Activated naive CD8-positive, alpha-beta T cell treated with anti-CD3 and anti-CD28 coated beads, Interleukin-2, amount 50 U/mL, for 24 hours (primary cell): Measurements from ENCODE around the gene AK8.

ENCODE experiments used
- ATAC-seq: fragments of 150-1000 bp; cut with Tn5 transposase; one replicate; pipeline ENCODE4 v1.10.0; 2021
- DNase-seq: peaks from one replicate; pipeline ENCODE4 v3.0.0; 2021
- H3K27ac Mint-ChIP-seq: one replicate; pipeline ENCODE4 v1.8.0; 2021; ENCODE audit warnings: mild to moderate bottlenecking, mixed read lengths
- H3K27me3 Mint-ChIP-seq: one replicate; pipeline ENCODE4 v1.8.0; 2021; ENCODE audit warnings: mixed read lengths
- H3K36me3 Mint-ChIP-seq: one replicate; pipeline ENCODE4 v1.8.0; 2021; ENCODE audit warnings: low read depth, mixed read lengths
- H3K4me1 Mint-ChIP-seq: one replicate; pipeline ENCODE4 v1.8.0; 2021; ENCODE audit warnings: mixed read lengths
- H3K4me3 Mint-ChIP-seq: one replicate; pipeline ENCODE4 v1.8.0; 2021; ENCODE audit warnings: mild to moderate bottlenecking, moderate library complexity, mixed read lengths
- H3K9me3 Mint-ChIP-seq: one replicate; pipeline ENCODE4 v1.8.0; 2021; ENCODE audit warnings: mixed read lengths

The AK8 gene

GRCh38 chr9:132813115-132813771 lies 64.8 kb downstream of the AK8 start:
- DNase-seq (no peak), ATAC-seq (no peak)
- H3K4me1 Mint-ChIP-seq: no peaks in the 10 kb centered on the region
- peaks cover 22% of the 10 kb centered on the region for H3K27me3 Mint-ChIP-seq
- no peaks in the 10 kb centered on the region for H3K36me3 Mint-ChIP-seq
- no peak overlapping the region for H3K4me3 Mint-ChIP-seq
- H3K27ac Mint-ChIP-seq: no peak overlapping the region
- H3K9me3 Mint-ChIP-seq: no peaks in the 10 kb centered on the region

- H3K36me3 Mint-ChIP-seq: no peaks in the 10 kb centered on the region
- H3K4me3 Mint-ChIP-seq: no peak overlapping the region
- no peaks in the 10 kb centered on the region for H3K9me3 Mint-ChIP-seq
- H3K27me3 Mint-ChIP-seq: peaks cover 21% of the 10 kb centered on the region
- no peak overlapping the region for H3K27ac Mint-ChIP-seq
- DNase-seq (no peak), ATAC-seq (no peak)
- no peaks in the 10 kb centered on the region for H3K4me1 Mint-ChIP-seq
Measured at GRCh38 chr9:132811985-132812384, 66.1 kb downstream of the AK8 start.

- no peak for ATAC-seq
- Mint-ChIP-seq H3K36me3 (no peaks in the 10 kb centered on the region), H3K27me3 (peaks cover 22% of the 10 kb centered on the region), H3K27ac (no peak overlapping the region), H3K9me3 (no peaks in the 10 kb centered on the region), H3K4me3 (no peak overlapping the region), H3K4me1 (no peaks in the 10 kb centered on the region)
- no peak for DNase-seq
Measured at GRCh38 chr9:132810314-132810713, 67.8 kb downstream of the AK8 start.

- no peaks in the 10 kb centered on the region for H3K9me3 Mint-ChIP-seq
Measured at GRCh38 chr9:132809677-132810271, 68.3 kb downstream of the AK8 start.

GRCh38 chr9:132808645-132809044 lies 69.4 kb downstream of the AK8 start:
- Mint-ChIP-seq H3K36me3 (no peaks in the 10 kb centered on the region), H3K4me3 (no peak overlapping the region), H3K4me1 (peaks cover 4% of the 10 kb centered on the region), H3K27ac (no peak overlapping the region), H3K9me3 (no peaks in the 10 kb centered on the region), H3K27me3 (peaks cover 18% of the 10 kb centered on the region)
- no peak for DNase-seq
- no peak for ATAC-seq

More at GRCh38 chr9:132809677-132810271, 68.3 kb downstream of the AK8 start:
- Mint-ChIP-seq H3K4me1 (peaks cover under 1% of the 10 kb centered on the region), H3K27me3 (peaks cover 22% of the 10 kb centered on the region), H3K36me3 (no peaks in the 10 kb centered on the region), H3K4me3 (no peak overlapping the region), H3K27ac (no peak overlapping the region)
- ATAC-seq (no peak), DNase-seq (no peak)

GRCh38 chr9:132806723-132807421 lies 71.2 kb downstream of the AK8 start:
- Mint-ChIP-seq H3K36me3 (no peaks in the 10 kb centered on the region), H3K4me3 (no peak overlapping the region), H3K4me1 (peaks cover 4% of the 10 kb centered on the region), H3K27me3 (peaks cover 25% of the 10 kb centered on the region), H3K27ac (no peak overlapping the region), H3K9me3 (no peaks in the 10 kb centered on the region)
- ATAC-seq: no peak
- DNase-seq: no peak

GRCh38 chr9:132806306-132806705 lies 71.8 kb downstream of the AK8 start:
- Mint-ChIP-seq H3K9me3 (no peaks in the 10 kb centered on the region), H3K36me3 (no peaks in the 10 kb centered on the region), H3K27ac (no peak overlapping the region), H3K27me3 (peaks cover 25% of the 10 kb centered on the region), H3K4me3 (no peak overlapping the region), H3K4me1 (peaks cover 4% of the 10 kb centered on the region)
- DNase-seq: no peak
- no peak for ATAC-seq

GRCh38 chr9:132804576-132805295 lies 73.3 kb downstream of the AK8 start:
- no peak overlapping the region for H3K4me3 Mint-ChIP-seq
- peaks cover 22% of the 10 kb centered on the region for H3K27me3 Mint-ChIP-seq
- H3K36me3 Mint-ChIP-seq: no peaks in the 10 kb centered on the region
- peaks cover 4% of the 10 kb centered on the region for H3K4me1 Mint-ChIP-seq
- no peak for DNase-seq
- ATAC-seq: no peak
- no peaks in the 10 kb centered on the region for H3K9me3 Mint-ChIP-seq
- H3K27ac Mint-ChIP-seq: no peak overlapping the region

- H3K4me3 Mint-ChIP-seq: no peak overlapping the region
- H3K27ac Mint-ChIP-seq: no peak overlapping the region
- H3K9me3 Mint-ChIP-seq: no peaks in the 10 kb centered on the region
- ATAC-seq: no peak
- DNase-seq: no peak
- H3K4me1 Mint-ChIP-seq: peaks cover 4% of the 10 kb centered on the region
- H3K36me3 Mint-ChIP-seq: no peaks in the 10 kb centered on the region
- peaks cover 25% of the 10 kb centered on the region for H3K27me3 Mint-ChIP-seq
Measured at GRCh38 chr9:132802121-132802795, 75.8 kb downstream of the AK8 start.

- Mint-ChIP-seq H3K4me1 (peaks cover 4% of the 10 kb centered on the region), H3K27ac (no peak overlapping the region), H3K4me3 (no peak overlapping the region)
Measured at GRCh38 chr9:132801659-132802058, 76.4 kb downstream of the AK8 start.

GRCh38 chr9:132800038-132800648 lies 77.9 kb downstream of the AK8 start:
- ATAC-seq: peak; percentile 79
- Mint-ChIP-seq H3K4me1 (peaks cover 4% of the 10 kb centered on the region), H3K4me3 (no peak overlapping the region), H3K9me3 (no peaks in the 10 kb centered on the region), H3K27ac (no peak overlapping the region), H3K27me3 (peaks cover 23% of the 10 kb centered on the region), H3K36me3 (no peaks in the 10 kb centered on the region)
- peak; percentile 61 for DNase-seq

More at GRCh38 chr9:132801659-132802058, 76.4 kb downstream of the AK8 start:
- peaks cover 25% of the 10 kb centered on the region for H3K27me3 Mint-ChIP-seq
- DNase-seq (no peak), ATAC-seq (no peak)
- H3K36me3 Mint-ChIP-seq: no peaks in the 10 kb centered on the region
- no peaks in the 10 kb centered on the region for H3K9me3 Mint-ChIP-seq

- Mint-ChIP-seq H3K36me3 (no peaks in the 10 kb centered on the region), H3K9me3 (no peaks in the 10 kb centered on the region), H3K27me3 (peaks cover 26% of the 10 kb centered on the region), H3K4me3 (no peak overlapping the region), H3K27ac (no peak overlapping the region), H3K4me1 (no peaks in the 10 kb centered on the region)
- ATAC-seq (no peak), DNase-seq (no peak)
Measured at GRCh38 chr9:132798817-132799790, 79.0 kb downstream of the AK8 start.
